ENCODE data around the gene REEP1. TPM values are rescaled to one million over a fixed set of nuclear protein-coding genes. Genes with fewer than 3 reads are reported as not detected.

Gene REEP1
- total and polyA plus RNA-seq, 8 donors, result 1.4 to 7.0 (median 4.0) TPM

- no peak for FAIRE-seq
- Histone ChIP-seq H3K4me1 (no peaks in the 10 kb centered on the region), H3K36me3 (no peaks in the 10 kb centered on the region), H3K9me3 (no peaks in the 10 kb centered on the region), H3K4me3 (no peak overlapping the region), H3K27me3 (no peaks in the 10 kb centered on the region), H3K27ac (no peak overlapping the region)
- DNase-seq, result no peak
- intact Hi-C loops (cut with DNase I), result no loop called here
- WGBS, 2 donors, result 83 to 96% methylated on average over 3 of the region's 3 CpGs
- peak in 1 of 4 donors; percentile 27 for ATAC-seq
- no peak for TF ChIP-seq CTCF (IDR thresholded peaks at IDR 0.05)
Observed at GRCh38 chr2:86301711-86302202, 35.7 kb downstream of the REEP1 start.

- DNase-seq (no peak), FAIRE-seq (no peak), ATAC-seq (no peak)
- no peaks in the 10 kb centered on the region for H3K9me3 ChIP-seq
- 87 to 88% methylated on average over 6 of the region's 6 CpGs for WGBS, 2 donors
- no peak for TF ChIP-seq CTCF (IDR thresholded peaks at IDR 0.05)
- no peak overlapping the region for H3K27ac ChIP-seq
- intact Hi-C loops (cut with DNase I), result no loop called here
- no peaks in the 10 kb centered on the region for H3K27me3 ChIP-seq
- H3K36me3 ChIP-seq, result no peaks in the 10 kb centered on the region
- H3K4me3 ChIP-seq, result no peak overlapping the region
- no peaks in the 10 kb centered on the region for H3K4me1 ChIP-seq
Observed at GRCh38 chr2:86301009-86301408, 36.4 kb downstream of the REEP1 start.

- ATAC-seq, result no peak
- no peak for TF ChIP-seq CTCF (IDR thresholded peaks at IDR 0.05)
- intact Hi-C loops (cut with DNase I), result no loop called here
Observed at GRCh38 chr2:86300496-86300895, 36.9 kb downstream of the REEP1 start.

GRCh38 chr2:86298411-86299390, 38.7 kb downstream of the REEP1 start:
- no peak for TF ChIP-seq CTCF (IDR thresholded peaks at IDR 0.05)
- DNase-seq (no peak), ATAC-seq (peak in 3 of 4 donors; percentile 70 to 83 (median 74)), FAIRE-seq (no peak)
- Histone ChIP-seq H3K4me3 (no peak overlapping the region), H3K9me3 (no peaks in the 10 kb centered on the region), H3K4me1 (no peaks in the 10 kb centered on the region), H3K27ac (no peak overlapping the region), H3K27me3 (no peaks in the 10 kb centered on the region), H3K36me3 (no peaks in the 10 kb centered on the region)
- 58 to 61% methylated on average over 11 of the region's 11 CpGs for WGBS, 2 donors
- intact Hi-C loops (cut with DNase I), result no loop called here

More at GRCh38 chr2:86300496-86300895, 36.9 kb downstream of the REEP1 start:
- no peaks in the 10 kb centered on the region for H3K9me3 ChIP-seq
- FAIRE-seq, result no peak
- H3K4me1 ChIP-seq, result no peaks in the 10 kb centered on the region
- 81 to 91% methylated on average over 3 of the region's 3 CpGs for WGBS, 2 donors
- DNase-seq, result no peak
- H3K27me3 ChIP-seq, result no peaks in the 10 kb centered on the region
- H3K27ac ChIP-seq, result no peak overlapping the region
- no peaks in the 10 kb centered on the region for H3K36me3 ChIP-seq
- no peak overlapping the region for H3K4me3 ChIP-seq

All from pancreas (tissue), 10 donors.